ENCODE results near the gene RSBN1.
A peak's percentile ranks its signal among the peaks of the same experiment; 100 is the strongest.

The RSBN1 gene

DNA sequence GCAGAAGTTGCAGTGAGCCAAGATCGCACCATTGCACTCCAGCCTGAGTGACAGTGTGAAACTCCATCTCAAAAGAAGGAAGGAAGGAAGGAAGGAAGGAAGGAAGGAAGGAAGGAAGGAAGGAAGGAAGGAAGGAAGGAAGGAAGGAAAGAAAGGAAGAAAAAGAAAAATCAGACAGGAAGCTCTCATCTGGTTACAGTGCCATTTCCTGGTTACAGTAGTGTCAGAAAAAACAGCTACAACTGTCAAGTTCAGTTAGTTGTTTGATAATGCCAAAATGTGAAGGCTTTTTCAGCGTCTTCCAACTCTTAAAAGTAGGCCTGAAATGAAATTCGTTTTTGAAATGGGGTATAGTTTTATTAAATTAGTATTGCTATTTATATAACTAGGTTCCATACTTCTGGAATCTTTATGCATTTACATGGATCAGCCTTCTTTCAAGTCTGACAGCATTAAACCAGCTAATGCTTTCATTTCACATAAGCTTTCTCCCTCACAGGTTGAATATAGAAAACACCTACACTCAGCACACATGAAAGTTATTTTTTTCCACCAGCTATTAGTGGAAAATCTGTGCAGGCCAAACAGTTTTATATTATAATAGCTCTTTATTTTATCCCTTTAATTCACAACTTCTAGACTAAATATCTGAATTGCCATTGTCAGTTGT lies 38.0 kb upstream of the RSBN1 start:
- Histone ChIP-seq H3K4me1 (ENCODE audit: control insufficient read depth, insufficient read depth, low read length) (no peaks in the 10 kb centered on the region), H3K9me3 (ENCODE audit: control insufficient read depth, insufficient read depth, low read length) (no peaks in the 10 kb centered on the region), H3K9ac (ENCODE audit: low read depth, low read length) (no peak overlapping the region), H3K27me3 (ENCODE audit: control insufficient read depth, insufficient read depth, low read length) (no peaks in the 10 kb centered on the region), H3K36me3 (ENCODE audit: control insufficient read depth, insufficient read depth, low read length) (no peaks in the 10 kb centered on the region), H3K4me3 (ENCODE audit: low read depth, low read length) (no peak overlapping the region)

DNA sequence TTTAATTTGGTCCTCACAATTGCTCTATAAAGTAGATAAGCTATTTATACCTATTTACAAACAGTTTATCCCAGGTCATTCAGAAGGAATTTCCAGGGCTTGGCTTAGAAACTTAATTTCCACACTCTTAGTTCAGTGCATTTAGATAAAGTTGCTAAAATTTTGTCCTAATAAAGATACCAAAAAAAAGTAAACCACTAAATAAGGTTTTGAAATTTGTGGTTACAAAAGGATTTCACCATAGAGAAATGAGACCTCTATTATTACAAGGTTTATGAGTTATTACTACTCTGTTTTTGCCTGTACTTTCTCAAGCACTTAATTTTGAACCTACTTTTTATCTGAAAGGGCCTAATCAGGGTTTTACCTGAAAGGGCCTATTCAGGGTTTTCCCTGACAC lies 36.8 kb upstream of the RSBN1 start:
- Histone ChIP-seq H3K9me3 (ENCODE audit: control insufficient read depth, insufficient read depth, low read length) (no peaks in the 10 kb centered on the region), H3K9ac (ENCODE audit: low read depth, low read length) (no peak overlapping the region), H3K27me3 (ENCODE audit: control insufficient read depth, insufficient read depth, low read length) (no peaks in the 10 kb centered on the region), H3K4me1 (ENCODE audit: control insufficient read depth, insufficient read depth, low read length) (no peaks in the 10 kb centered on the region), H3K36me3 (ENCODE audit: control insufficient read depth, insufficient read depth, low read length) (no peaks in the 10 kb centered on the region), H3K4me3 (ENCODE audit: low read depth, low read length) (no peak overlapping the region)

DNA sequence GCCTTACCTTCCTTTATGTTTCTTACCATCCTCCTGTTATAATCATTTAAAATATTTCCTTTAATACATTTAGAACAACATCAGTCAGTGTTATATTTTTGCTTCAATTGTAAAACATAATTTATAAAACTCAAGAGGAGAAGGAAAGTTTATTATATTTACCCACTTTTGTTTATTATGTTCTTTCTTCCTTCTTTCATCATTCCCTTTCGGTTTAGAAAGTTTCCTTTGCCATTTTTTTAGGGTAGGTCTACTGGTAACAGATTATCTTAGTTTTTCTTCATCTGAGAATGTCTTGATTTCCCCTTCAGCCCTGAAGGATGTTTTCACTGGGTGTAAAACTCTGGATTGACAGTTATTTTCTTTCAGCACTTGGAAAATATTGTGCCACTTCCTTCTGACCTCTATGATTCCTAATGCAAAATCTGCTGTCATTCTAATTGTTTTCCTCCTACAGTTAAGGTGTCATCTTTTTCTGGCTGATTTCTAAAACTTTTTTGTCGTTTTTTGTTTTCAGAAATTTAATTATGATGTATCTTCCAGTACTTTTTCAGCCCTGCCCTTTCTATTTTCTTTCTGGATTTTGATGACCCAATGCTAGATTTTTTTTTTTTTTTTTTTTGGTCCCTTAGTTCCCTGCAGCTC lies 34.2 kb upstream of the RSBN1 start:
- H3K36me3 ChIP-seq (ENCODE audit: control insufficient read depth, insufficient read depth, low read length) = no peaks in the 10 kb centered on the region
- H3K9me3 ChIP-seq (ENCODE audit: control insufficient read depth, insufficient read depth, low read length) = no peaks in the 10 kb centered on the region
- H3K9ac ChIP-seq (ENCODE audit: low read depth, low read length) = no peak overlapping the region
- H3K4me1 ChIP-seq (ENCODE audit: control insufficient read depth, insufficient read depth, low read length) = no peaks in the 10 kb centered on the region
- H3K27me3 ChIP-seq (ENCODE audit: control insufficient read depth, insufficient read depth, low read length) = no peaks in the 10 kb centered on the region
- no peak overlapping the region for H3K4me3 ChIP-seq (ENCODE audit: low read depth, low read length)

DNA sequence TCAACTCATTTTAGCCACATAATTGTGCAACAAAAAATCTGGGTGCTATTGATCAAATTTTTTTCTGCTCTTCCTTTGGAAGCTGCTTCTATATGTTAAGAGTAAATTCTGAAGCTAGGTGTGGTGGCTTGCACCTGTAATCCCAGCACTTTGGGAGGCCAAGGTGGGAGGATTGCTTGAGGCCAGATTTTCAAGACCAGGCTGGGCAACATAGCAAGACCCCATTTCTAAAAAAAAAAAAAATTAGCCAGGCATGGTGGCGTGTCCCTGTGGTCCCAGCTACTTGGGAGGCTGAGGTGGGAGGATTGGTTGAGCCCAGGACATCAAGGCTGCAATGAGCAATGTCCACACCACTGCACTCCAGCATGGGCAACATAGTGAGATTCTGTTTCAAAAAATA lies 24.3 kb upstream of the RSBN1 start:
- no peak overlapping the region for H3K4me3 ChIP-seq (ENCODE audit: low read depth, low read length)
- H3K36me3 ChIP-seq (ENCODE audit: control insufficient read depth, insufficient read depth, low read length) = no peaks in the 10 kb centered on the region
- H3K27me3 ChIP-seq (ENCODE audit: control insufficient read depth, insufficient read depth, low read length) = no peaks in the 10 kb centered on the region
- no peak overlapping the region for H3K9ac ChIP-seq (ENCODE audit: low read depth, low read length)
- H3K9me3 ChIP-seq (ENCODE audit: control insufficient read depth, insufficient read depth, low read length) = no peaks in the 10 kb centered on the region
- no peaks in the 10 kb centered on the region for H3K4me1 ChIP-seq (ENCODE audit: control insufficient read depth, insufficient read depth, low read length)

DNA sequence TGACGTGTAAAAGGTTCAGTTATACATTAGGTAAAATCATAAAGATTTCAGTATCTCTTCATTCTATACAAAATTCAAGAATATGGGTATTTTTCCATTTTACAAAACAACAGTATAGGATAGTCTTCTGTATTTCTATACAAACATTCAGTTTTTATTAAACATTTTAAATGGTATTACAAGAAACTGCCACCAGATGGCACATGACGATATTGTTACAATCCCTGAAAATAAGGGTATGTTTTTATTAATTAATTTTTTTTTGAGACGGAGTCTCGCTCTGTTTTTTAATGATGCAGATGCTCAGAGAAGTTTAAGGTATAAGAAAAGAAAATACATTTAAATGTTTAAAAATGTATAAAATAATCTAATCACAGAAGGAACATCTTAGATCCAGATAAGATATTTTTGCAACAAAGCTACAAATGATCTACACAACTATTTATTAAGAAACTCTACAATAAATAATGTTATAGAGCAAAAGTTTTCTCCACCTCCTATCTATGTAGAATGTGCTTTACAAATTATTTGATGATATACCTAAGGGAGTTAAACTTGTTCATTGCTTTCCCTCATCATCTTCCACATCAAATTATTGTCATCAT lies 23.5 kb upstream of the RSBN1 start:
- no peaks in the 10 kb centered on the region for H3K4me1 ChIP-seq (ENCODE audit: control insufficient read depth, insufficient read depth, low read length)
- no peak overlapping the region for H3K9ac ChIP-seq (ENCODE audit: low read depth, low read length)
- H3K4me3 ChIP-seq (ENCODE audit: low read depth, low read length) = no peak overlapping the region
- H3K27me3 ChIP-seq (ENCODE audit: control insufficient read depth, insufficient read depth, low read length) = no peaks in the 10 kb centered on the region
- H3K9me3 ChIP-seq (ENCODE audit: control insufficient read depth, insufficient read depth, low read length) = no peaks in the 10 kb centered on the region
- no peaks in the 10 kb centered on the region for H3K36me3 ChIP-seq (ENCODE audit: control insufficient read depth, insufficient read depth, low read length)

DNA sequence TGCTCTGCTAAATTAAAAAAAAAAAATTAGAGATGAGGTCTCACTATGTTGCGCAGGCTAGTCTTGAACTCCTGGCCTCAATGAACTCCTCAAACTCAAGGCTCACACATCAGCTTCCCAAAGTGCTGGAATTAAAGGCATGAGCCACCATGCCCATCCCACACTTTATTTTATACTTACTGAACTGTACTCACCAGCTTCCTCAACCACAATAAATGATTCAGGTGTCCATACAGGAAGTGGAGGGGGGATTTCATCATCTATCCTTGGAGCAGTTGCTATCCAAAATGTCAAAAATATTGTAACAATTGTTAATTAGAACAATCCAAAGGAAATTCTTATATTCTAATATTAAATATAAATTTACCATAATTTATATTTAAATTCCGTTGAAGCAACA lies 22.4 kb upstream of the RSBN1 start:
- Histone ChIP-seq H3K9me3 (ENCODE audit: control insufficient read depth, insufficient read depth, low read length) (no peaks in the 10 kb centered on the region), H3K9ac (ENCODE audit: low read depth, low read length) (no peak overlapping the region), H3K4me1 (ENCODE audit: control insufficient read depth, insufficient read depth, low read length) (no peaks in the 10 kb centered on the region), H3K4me3 (ENCODE audit: low read depth, low read length) (no peak overlapping the region), H3K27me3 (ENCODE audit: control insufficient read depth, insufficient read depth, low read length) (no peaks in the 10 kb centered on the region), H3K36me3 (ENCODE audit: control insufficient read depth, insufficient read depth, low read length) (no peaks in the 10 kb centered on the region)

DNA sequence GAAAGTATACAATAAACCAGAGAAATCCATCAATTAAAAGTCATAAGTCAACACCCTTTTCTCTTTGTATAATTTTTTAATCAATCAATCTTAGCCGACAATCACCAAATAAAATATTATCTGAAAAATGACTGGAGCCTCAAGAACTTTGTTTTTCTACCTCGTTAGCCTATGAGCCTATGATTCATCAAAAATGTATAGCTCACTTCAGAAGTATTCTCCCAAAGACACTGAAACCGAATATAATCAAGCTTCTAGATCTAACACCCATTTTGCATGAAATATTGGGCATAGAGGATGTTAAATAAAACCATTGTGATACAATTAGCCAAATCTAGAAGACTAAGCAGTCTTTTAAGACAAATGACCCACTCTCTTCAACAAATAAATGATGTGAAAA lies 17.8 kb upstream of the RSBN1 start:
- no peaks in the 10 kb centered on the region for H3K4me1 ChIP-seq (ENCODE audit: control insufficient read depth, insufficient read depth, low read length)
- H3K4me3 ChIP-seq (ENCODE audit: low read depth, low read length) = no peak overlapping the region
- no peak overlapping the region for H3K9ac ChIP-seq (ENCODE audit: low read depth, low read length)
- H3K27me3 ChIP-seq (ENCODE audit: control insufficient read depth, insufficient read depth, low read length) = no peaks in the 10 kb centered on the region
- H3K36me3 ChIP-seq (ENCODE audit: control insufficient read depth, insufficient read depth, low read length) = no peaks in the 10 kb centered on the region
- H3K9me3 ChIP-seq (ENCODE audit: control insufficient read depth, insufficient read depth, low read length) = no peaks in the 10 kb centered on the region

DNA sequence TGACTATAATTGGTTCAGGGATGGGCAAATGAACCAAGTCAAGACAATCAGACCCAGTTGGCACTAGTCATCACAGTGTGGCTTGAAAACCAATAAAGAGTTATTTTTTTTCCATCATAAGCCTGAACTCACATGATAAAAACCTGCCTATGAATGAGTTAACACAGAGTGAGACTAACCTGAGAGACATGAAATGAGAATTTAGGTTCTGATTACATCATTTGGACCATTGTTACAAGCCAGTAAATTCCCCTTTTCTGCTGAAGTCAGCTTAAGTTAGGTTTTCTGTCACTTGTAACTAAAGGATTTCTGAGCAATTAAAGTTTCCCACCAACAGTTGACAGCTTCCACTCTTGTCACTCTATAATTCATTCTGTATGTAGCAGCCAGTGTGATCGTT lies 9.6 kb upstream of the RSBN1 start:
- Histone ChIP-seq H3K4me1 (ENCODE audit: control insufficient read depth, insufficient read depth, low read length) (no peaks in the 10 kb centered on the region), H3K9ac (ENCODE audit: low read depth, low read length) (no peak overlapping the region), H3K27me3 (ENCODE audit: control insufficient read depth, insufficient read depth, low read length) (no peaks in the 10 kb centered on the region), H3K36me3 (ENCODE audit: control insufficient read depth, insufficient read depth, low read length) (no peaks in the 10 kb centered on the region), H3K4me3 (ENCODE audit: low read depth, low read length) (no peak overlapping the region), H3K9me3 (ENCODE audit: control insufficient read depth, insufficient read depth, low read length) (no peaks in the 10 kb centered on the region)

DNA sequence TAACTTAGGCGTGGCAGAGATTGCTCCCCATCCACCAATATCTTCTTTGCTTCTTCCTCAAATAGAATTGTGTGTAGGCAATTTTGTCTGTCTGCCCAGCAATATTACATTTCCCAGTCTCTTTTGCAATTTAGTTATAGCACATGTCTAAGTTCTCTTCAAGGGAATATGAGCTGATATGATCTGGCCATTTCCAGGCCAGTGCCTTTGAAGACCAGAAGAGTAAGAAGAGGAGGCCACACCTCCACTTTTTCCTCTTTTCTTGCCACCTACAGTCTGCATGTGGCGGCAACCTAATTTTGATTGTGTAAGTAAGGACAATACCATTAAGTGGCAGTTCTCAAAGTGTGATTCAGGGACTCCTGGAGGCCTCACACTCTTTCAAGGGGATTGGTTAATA lies 6.3 kb upstream of the RSBN1 start:
- H3K9me3 ChIP-seq (ENCODE audit: control insufficient read depth, insufficient read depth, low read length) = no peaks in the 10 kb centered on the region
- H3K27me3 ChIP-seq (ENCODE audit: control insufficient read depth, insufficient read depth, low read length) = no peaks in the 10 kb centered on the region
- H3K9ac ChIP-seq (ENCODE audit: low read depth, low read length) = no peak overlapping the region
- H3K4me3 ChIP-seq (ENCODE audit: low read depth, low read length) = no peak overlapping the region
- H3K4me1 ChIP-seq (ENCODE audit: control insufficient read depth, insufficient read depth, low read length) = no peaks in the 10 kb centered on the region
- H3K36me3 ChIP-seq (ENCODE audit: control insufficient read depth, insufficient read depth, low read length) = no peaks in the 10 kb centered on the region

DNA sequence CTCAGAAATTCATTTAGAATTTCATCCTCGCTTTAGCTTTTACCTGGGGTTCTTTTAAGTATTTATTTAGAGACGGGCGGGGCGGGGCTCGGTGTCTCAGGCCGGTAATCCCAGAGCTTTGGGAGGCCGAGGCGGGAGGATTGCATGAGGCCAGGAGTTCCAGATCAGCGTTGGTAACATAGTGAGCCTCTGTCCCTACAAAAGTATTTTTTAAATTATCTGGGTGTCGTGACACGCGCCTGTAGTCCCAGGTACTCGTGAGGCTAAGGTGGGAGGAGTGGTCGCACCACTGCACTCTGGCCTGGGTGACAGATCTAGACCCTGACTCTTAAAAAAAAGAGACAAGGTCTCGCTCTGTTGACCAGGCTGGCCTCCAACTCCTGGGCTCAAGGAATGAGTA lies 942 bp upstream of the RSBN1 start:
- Histone ChIP-seq H3K4me1 (ENCODE audit: control insufficient read depth, insufficient read depth, low read length) (no peaks in the 10 kb centered on the region), H3K9ac (ENCODE audit: low read depth, low read length) (no peak overlapping the region), H3K4me3 (ENCODE audit: low read depth, low read length) (peak overlapping the region; percentile 63), H3K36me3 (ENCODE audit: control insufficient read depth, insufficient read depth, low read length) (no peaks in the 10 kb centered on the region), H3K27me3 (ENCODE audit: control insufficient read depth, insufficient read depth, low read length) (no peaks in the 10 kb centered on the region), H3K9me3 (ENCODE audit: control insufficient read depth, insufficient read depth, low read length) (no peaks in the 10 kb centered on the region)

DNA sequence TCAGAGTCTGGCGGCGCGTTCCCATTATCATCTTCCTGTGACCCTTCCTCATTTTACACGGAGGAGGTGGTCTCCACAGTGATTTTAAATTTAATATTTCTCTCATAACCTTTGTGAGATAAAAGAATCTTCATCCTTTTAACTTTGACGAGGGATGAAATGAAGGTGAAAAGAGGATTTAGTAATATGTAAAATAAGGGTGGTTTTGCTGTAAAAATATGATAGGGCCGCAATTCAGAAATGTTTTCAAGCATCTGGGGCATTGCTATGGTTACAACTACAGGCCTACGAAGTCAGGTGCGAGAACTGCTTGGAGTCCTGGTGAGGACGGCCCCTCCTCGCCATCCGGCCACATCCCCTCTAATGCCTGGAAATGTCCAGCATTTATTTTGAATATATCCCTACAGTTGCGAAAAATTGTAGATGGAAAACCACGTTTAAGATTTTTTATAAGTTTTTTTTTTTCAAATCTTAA lies 422 bp upstream of the RSBN1 start:
- no peaks in the 10 kb centered on the region for H3K27me3 ChIP-seq (ENCODE audit: control insufficient read depth, insufficient read depth, low read length)
- peak overlapping the region; percentile 63 for H3K4me3 ChIP-seq (ENCODE audit: low read depth, low read length)
- no peaks in the 10 kb centered on the region for H3K9me3 ChIP-seq (ENCODE audit: control insufficient read depth, insufficient read depth, low read length)
- H3K36me3 ChIP-seq (ENCODE audit: control insufficient read depth, insufficient read depth, low read length) = no peaks in the 10 kb centered on the region
- peak overlapping the region; percentile 55 for H3K9ac ChIP-seq (ENCODE audit: low read depth, low read length)
- no peaks in the 10 kb centered on the region for H3K4me1 ChIP-seq (ENCODE audit: control insufficient read depth, insufficient read depth, low read length)

All from iPS-15b (cell line).